SH-SY5Y (cell line): Measurements from ENCODE around the gene ARHGEF4.

Experiments
- GATA2 ChIP-seq: IDR thresholded peaks from 2 replicates; pipeline ENCODE4 v1.6.1; 2011; ENCODE audit warnings: mild to moderate bottlenecking, low read depth, low read length
- GATA3 ChIP-seq: IDR thresholded peaks from 2 replicates; pipeline ENCODE4 v1.6.1; 2011; ENCODE audit warnings: low read depth, mild to moderate bottlenecking, low read length, moderate library complexity

ARHGEF4 gene

DNA sequence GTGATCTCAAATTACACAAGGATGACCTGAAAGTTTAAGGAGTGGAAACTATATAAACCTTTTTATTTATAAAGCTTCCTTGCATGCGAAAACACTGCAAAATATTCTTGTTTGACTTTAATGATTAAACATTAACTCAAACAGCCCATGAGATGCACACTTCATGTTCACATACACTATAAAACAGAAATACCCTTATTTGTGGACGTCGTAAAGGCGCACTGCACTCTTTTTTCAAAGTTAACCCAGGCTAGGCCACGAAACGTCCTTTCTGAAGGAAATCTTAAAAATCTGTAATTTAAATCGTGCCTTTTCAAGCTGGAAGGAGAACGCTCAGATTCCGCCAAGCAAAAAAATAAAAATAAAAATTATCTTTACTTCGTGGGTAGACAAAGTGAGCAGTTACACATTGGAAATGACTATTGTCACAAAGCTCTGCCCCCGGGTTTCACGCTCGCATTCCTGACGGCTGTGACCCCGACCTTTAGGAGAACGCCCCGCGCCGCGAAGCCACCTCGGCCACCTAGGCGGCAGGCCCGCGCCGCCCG is 255.8 kb downstream of the ARHGEF4 start:
- TF ChIP-seq GATA2 (no peak), GATA3 (no peak)

DNA sequence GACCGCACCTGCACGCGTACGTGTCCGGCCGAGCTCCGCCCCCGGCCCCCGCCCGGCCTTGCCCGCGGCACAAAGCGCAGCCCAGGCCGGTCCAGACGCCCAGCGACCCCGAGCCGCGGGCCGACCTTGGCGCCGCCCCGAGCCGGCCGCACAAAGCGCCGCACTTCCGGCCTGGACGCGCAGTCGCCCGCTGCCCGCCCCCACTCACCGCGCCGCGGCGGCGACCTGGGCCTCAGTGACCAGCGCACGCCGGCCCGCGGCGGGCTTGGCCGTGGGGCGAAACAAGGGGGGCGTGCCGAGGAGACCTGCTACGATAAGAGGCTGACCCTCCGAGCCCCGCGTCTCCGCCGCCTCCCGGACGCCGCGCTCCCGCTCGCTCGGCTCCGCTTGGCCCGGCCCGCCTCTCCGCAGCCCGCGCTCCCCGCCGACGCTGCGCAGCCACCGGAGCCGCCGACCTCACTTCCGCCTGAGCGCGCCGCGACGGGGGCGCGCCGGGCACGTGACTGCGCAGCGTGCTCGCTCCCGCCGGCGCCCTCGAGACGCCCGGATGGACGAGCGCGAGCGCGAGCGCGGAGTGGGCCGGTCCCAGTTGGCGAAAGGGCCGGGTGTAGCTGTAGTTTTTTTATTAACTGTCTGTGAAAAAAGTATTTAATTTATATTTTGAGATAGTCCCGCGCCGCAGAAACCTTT is 256.4 kb downstream of the ARHGEF4 start, which contains the start of gene FAM168B:
TSS of gene FAM168B (minus strand) at position 455 of the 690 bp plus-strand sequence. CDS start 10,814 bp downstream, outside the sequence.
- TF ChIP-seq GATA3 (no peak), GATA2 (no peak)

DNA sequence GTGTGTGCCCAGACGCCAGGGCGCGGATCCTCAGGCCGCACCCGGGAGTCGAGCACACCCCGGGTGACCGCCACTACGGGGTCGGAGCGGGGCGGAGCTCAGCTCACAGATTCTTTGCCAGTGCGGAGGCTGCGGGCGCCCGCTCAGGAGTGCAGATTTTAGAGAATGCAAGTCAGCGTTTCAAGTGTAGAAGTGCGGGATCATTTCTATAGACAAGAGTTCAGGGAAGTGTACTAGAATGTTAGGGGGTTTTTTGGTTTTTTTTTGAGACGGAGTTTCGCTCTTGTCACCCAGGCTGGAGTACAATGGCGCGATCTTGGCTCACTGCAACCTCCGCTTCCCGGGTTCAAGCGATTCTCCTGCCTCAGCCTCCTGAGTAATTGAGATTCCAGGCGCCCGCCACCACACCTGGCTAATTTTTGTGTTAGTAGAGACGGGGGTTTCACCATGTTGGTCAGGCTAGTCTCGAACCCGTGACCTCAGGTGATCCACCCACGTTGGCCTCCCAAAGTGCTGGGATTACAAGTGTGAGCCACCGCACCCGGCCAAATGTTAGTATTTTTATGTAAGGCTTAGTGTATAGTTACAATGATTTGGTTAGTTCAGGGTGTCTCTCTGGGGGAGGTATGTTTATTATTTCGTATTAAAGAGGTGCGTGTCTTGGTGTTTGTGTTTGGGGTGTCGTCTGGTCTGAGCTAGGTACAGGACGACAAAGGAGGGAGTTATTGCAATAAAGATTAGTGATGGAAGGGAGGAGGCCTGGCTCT is 257.2 kb downstream of the ARHGEF4 start:
- TF ChIP-seq GATA2 = no peak
- no peak for TF ChIP-seq GATA3

DNA sequence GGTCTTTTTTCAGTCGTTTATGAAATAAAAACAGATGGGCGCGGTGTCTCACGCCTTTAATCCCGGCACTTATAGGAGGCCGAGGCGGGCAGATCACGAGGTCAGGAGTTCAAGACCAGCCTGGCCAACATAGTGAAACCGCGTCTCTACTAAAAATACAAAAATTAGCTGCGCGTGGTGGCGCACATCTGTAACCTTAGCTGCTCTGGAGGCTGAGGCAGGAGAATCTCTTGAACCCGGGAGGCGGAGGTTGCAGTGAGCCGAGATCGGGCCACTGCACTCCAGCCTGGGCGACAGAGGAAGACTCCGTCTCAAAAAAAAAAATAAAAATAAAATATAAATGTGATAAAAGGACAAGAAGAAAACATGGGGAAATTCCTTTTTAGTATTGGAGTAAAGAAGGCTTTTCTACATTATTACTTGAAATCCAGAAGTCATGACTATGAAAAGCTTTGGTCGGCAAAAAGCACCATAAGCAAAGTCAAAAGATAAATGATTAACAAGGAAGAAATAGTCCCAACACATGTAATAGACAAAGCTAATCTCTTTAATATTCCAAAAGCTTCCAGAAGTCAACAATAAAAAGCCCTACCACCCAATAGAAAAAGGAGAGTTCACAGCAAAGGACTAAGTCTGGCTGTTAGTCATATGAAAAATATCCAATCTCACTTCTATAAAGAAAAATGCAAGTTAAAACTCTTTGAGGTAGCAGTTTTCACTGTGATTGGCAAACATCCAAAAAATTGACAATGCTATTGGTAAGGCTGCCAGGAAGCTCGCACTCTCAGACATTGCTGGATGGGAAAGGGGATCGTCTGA is 258.0 kb downstream of the ARHGEF4 start:
- no peak for TF ChIP-seq GATA3
- no peak for TF ChIP-seq GATA2
